OCI-LY1 (cell line): ENCODE measurements around the gene MAP6D1.

Experiments used
- EZH2 ChIP-seq: fragments of 200-600 bp; sonication (generic), shearing (Covaris generic); IDR thresholded peaks from 2 replicates; pipeline ENCODE4 v1.8.0; 2017; ENCODE audit warnings: borderline replicate concordance, mixed run types, mild to moderate bottlenecking, antibody characterized with exemption, low read length, moderate library complexity, mixed read lengths
- TF ChIP-seq, protein P1 (sequence below): fragments of 200-600 bp; sonication (generic), shearing (Covaris generic); IDR thresholded peaks from 2 replicates; pipeline ENCODE4 v1.5.1; 2017; ENCODE audit warnings: mild to moderate bottlenecking, antibody characterized with exemption, low read length, moderate library complexity, mixed read lengths

DNA sequence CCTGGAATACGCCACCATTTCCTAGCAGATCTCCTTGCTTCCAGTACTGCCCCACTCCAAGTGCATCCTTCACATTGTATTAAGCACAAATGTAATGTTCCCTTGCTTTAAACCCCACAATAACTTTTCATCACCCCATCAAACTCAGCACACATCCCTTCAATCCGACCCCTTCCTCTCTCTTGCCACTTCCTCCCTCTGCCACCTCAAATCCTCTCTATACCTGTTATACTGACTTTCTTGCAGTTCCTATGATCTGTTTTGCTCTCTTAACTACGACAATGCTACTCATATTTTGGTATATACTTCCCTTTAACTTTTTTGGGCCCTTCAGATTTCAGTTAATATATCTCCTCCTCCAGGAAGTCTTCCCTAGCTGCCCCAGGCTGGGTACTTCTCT lies 45.2 kb upstream of the MAP6D1 start:
- TF ChIP-seq, protein P1, sequence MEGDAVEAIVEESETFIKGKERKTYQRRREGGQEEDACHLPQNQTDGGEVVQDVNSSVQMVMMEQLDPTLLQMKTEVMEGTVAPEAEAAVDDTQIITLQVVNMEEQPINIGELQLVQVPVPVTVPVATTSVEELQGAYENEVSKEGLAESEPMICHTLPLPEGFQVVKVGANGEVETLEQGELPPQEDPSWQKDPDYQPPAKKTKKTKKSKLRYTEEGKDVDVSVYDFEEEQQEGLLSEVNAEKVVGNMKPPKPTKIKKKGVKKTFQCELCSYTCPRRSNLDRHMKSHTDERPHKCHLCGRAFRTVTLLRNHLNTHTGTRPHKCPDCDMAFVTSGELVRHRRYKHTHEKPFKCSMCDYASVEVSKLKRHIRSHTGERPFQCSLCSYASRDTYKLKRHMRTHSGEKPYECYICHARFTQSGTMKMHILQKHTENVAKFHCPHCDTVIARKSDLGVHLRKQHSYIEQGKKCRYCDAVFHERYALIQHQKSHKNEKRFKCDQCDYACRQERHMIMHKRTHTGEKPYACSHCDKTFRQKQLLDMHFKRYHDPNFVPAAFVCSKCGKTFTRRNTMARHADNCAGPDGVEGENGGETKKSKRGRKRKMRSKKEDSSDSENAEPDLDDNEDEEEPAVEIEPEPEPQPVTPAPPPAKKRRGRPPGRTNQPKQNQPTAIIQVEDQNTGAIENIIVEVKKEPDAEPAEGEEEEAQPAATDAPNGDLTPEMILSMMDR, result no peak
- TF ChIP-seq EZH2, result no peak
